ENCODE results near the gene GCNA.
"Not testable (repeated sequence)": the region's sequence is repeated elsewhere in the genome, so short reads cannot be mapped to it uniquely, and the experiment has no call there.

The GCNA gene

DNA sequence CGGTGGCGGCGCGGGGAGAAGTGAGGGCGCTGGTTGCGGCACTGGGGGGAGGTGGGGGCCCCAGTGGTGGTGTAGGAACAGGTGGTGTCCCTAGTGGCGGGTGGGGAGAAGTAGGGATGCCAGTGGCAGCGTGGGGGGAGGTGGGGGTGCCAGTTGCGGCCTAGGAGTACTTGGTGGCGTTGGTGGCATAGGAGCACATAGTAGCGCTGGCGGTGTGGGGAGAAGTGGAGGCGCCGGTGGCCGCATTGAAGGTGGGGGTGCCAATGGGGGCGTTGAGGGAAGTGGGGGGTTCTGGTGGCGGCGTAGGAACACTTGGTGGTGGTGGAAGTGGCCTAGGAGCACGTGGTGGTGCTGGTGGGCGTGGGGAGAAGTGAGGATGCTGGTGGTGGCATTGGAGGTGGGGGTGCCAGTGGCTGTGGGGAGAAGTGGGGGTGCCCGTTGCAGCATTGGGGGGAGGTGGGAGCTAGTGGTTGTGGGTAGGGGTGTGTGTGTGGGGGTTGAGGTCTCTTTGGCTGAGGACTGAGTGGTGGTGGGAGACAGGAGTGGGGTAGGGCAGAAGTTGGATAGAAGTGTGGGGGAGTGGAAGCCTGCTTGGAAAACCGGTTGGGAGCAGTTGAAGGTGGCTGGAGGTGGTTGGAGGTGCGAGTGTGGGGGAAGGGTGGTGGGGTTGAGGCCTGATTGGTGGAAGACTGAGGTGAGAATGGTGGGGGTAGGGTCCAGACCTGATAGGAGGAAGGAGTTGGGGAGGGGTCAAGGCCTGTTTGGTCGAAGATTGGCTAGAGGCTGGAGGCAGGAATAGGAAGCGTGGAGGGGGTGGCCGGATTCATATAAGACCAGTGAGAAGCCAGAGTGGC, 1.1 kb downstream of the GCNA start:
- no peak overlapping the region for H3K4me3 ChIP-seq (ENCODE audit: control insufficient read depth, low read depth, low read length)
- no peak for DNase-seq (ENCODE audit: low read depth)
- TF ChIP-seq, protein P1, sequence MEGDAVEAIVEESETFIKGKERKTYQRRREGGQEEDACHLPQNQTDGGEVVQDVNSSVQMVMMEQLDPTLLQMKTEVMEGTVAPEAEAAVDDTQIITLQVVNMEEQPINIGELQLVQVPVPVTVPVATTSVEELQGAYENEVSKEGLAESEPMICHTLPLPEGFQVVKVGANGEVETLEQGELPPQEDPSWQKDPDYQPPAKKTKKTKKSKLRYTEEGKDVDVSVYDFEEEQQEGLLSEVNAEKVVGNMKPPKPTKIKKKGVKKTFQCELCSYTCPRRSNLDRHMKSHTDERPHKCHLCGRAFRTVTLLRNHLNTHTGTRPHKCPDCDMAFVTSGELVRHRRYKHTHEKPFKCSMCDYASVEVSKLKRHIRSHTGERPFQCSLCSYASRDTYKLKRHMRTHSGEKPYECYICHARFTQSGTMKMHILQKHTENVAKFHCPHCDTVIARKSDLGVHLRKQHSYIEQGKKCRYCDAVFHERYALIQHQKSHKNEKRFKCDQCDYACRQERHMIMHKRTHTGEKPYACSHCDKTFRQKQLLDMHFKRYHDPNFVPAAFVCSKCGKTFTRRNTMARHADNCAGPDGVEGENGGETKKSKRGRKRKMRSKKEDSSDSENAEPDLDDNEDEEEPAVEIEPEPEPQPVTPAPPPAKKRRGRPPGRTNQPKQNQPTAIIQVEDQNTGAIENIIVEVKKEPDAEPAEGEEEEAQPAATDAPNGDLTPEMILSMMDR (IDR thresholded peaks at IDR 0.05; ENCODE audit: control insufficient read depth, insufficient read depth, low read depth, low read length, missing control alignments), result no peak

DNA sequence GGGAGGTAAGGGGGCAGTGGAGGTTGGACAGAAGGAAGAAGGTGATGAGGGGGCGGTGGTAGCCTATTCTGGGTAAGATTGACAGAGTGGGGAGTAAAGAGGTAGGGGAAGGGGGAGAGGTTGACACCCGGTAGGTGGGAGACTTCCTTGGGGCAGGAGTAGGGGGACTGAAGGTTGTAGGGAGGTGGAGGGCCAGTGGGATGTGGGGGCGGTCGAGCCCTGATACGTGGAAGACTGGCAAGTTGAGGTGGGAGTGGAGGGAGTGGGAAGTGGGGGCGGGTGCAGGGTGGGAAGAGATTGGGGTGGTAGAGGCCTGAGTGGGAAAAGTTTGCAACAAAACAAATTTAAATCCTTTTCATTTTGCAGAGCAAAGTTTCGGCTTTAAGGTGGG, 1.7 kb downstream of the GCNA start:
- DNase-seq (ENCODE audit: low read depth), result no peak
- TF ChIP-seq, protein P1 (IDR thresholded peaks at IDR 0.05; ENCODE audit: control insufficient read depth, insufficient read depth, low read depth, low read length, missing control alignments), result no peak

DNA sequence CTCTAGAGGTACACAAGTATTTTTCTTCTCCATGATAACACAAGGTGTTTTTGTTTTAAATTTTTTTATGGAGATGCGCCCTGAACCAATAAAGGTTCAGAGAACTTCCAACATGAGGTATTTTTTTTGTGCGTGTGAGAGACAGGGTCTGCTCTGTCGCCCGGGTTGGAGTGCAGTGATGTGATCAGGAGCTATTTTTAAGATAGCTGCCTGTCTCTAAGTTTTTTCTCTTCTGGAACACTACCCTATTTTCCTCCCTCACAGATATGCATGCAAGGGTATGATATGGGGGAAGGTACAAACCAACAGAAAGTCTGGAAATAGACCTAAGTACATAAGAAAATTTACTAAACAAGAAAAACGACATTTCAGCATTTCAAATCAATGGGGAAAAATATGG, 3.0 kb downstream of the GCNA start:
- no peak for DNase-seq (ENCODE audit: low read depth)
- no peak overlapping the region for H3K4me3 ChIP-seq (ENCODE audit: control insufficient read depth, low read depth, low read length)
- TF ChIP-seq, protein P1 (IDR thresholded peaks at IDR 0.05; ENCODE audit: control insufficient read depth, insufficient read depth, low read depth, low read length, missing control alignments), result no peak

More for the DNA sequence above, 1.7 kb downstream of the GCNA start:
- H3K4me3 ChIP-seq (ENCODE audit: control insufficient read depth, low read depth, low read length), result no peak overlapping the region

DNA sequence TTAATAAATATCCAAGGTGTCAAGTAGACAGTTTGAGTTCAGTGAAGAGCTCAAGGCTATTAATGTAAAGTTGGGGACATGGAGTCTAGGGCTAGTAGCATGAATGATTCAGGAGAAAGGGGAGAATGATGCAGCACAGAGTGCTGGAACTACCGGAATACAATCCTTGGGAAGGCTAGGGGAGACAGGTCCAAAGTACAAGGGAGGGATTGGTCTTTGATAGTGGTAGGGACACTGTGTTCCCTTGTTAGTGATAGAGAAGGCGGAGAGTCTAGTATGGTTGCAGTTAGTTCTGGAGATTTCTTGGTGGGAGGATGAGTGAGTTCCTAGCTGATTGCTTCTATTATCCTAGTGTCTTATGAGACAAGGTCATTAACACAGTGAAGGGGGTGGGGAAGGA, 8.7 kb downstream of the GCNA start:
- TF ChIP-seq, protein P1 (IDR thresholded peaks at IDR 0.05; ENCODE audit: control insufficient read depth, insufficient read depth, low read depth, low read length, missing control alignments), result no peak
- DNase-seq (ENCODE audit: low read depth), result no peak
- no peak overlapping the region for H3K4me3 ChIP-seq (ENCODE audit: control insufficient read depth, low read depth, low read length)

DNA sequence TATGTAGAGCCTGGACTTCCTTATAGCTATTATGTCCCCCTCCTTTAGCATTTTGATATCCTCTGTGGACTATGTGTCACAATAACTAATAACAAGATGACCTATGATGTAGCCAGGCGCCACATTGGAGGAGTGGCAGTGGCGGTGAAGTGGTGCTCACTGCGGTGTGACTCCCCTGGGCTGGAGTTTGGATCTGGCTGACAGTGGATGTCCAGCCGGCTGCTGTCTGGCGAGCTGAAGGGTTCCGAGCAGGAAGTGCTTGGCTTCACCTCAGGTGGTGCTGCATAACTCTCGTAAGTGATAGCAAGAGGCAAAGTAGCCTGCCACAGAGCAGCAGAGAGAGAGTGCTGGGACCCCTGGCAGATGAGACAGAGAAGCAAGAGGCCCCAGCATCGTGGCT, 15.0 kb downstream of the GCNA start:
- not testable (repeated sequence) for DNase-seq (ENCODE audit: low read depth); H3K4me3 ChIP-seq (ENCODE audit: control insufficient read depth, low read depth, low read length)

DNA sequence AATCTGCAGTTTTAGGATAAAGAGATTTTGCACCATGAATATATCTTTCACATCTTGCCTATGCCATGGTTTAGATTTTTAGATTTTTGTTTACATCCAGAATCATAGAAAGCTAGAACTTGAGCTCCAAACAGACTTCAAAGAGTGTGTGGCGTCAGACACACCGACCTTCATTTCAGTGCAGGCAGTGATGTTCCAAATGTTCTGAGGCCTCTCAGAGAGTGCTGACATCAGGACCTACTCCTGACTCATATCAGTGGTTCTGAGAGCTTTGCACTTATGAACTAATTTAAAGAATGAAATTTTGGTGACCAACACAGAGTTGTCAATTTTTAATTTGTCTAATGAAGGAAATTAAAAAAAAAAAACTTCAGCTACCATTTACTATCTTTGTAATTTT, 21.7 kb downstream of the GCNA start:
- H3K4me3 ChIP-seq (ENCODE audit: control insufficient read depth, low read depth, low read length), result no peak overlapping the region
- TF ChIP-seq, protein P1 (IDR thresholded peaks at IDR 0.05; ENCODE audit: control insufficient read depth, insufficient read depth, low read depth, low read length, missing control alignments), result no peak
- no peak for DNase-seq (ENCODE audit: low read depth)

DNA sequence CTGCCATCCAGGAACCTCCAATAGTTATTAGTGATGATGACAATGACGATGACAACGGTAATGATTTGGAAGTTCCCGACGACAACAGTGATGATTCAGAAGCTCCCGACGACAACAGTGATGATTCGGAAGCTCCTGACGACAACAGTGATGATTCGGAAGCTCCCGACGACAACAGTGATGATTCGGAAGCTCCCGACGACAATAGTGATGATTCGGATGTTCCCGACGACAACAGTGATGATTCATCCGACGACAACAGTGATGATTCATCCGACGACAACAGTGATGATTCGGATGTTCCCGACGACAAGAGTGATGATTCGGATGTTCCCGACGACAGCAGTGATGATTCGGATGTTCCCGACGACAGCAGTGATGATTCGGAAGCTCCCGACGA, 25.4 kb downstream of the GCNA start:
- H3K4me3 ChIP-seq (ENCODE audit: control insufficient read depth, low read depth, low read length), result no peak overlapping the region
- DNase-seq (ENCODE audit: low read depth), result no peak
- TF ChIP-seq, protein P1 (IDR thresholded peaks at IDR 0.05; ENCODE audit: control insufficient read depth, insufficient read depth, low read depth, low read length, missing control alignments), result no peak
